HG03095 (cell line): Measurements from ENCODE around the gene ATP6V1B1.
"Not testable (repeated sequence)": the region's sequence is repeated elsewhere in the genome, so short reads cannot be mapped to it uniquely, and the experiment has no call there.

Source experiments
- ATAC-seq: cut with Tn5 transposase; IDR thresholded peaks from one replicate; pipeline ENCODE4 v1.9.1; 2021; ENCODE audit warnings: moderate library complexity; ENCODE audit not compliant: unreplicated experiment

ATP6V1B1 gene

DNA sequence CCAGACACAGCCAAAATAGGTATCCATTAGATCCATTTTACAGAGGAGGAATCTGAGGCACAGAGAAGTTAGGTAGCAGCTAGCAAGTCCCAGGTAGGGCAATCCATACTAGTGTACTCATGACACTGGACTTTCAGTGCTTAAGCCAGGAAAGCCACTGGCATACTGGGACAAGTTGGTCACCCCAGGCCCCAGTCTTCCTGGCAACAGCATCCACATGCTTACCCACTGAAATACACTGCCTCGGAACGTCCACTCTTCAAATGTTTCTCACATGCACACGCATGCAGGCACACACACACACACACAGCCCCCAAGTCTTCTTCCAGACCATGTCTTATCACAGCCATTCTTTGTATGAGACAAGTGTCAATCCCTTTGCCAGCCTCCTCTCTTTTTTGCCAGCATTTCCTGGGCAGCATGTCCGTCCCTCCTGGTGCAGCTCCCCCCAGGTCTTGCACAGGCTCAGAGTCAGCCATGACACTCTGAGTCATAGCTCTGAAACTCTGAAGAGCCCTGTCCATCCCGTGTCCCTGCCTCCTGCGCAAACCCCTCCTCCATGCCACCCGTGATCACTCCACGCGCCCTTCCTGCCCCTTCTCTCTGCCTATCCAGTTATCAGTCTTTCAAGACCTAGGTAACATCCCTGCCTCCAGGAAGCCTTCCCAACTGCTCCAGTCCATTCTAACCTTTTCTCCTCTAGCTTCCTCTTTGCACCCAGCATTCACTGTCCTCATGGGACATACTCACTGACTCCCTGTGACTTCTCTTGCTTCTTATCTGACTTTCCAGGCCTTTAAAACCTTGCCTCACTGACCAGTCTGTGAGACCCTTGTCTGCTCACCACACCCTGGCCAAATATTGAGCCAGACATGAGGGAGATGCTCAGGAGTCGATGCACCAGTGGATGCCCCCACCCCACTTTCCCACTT, 69.8 kb downstream of the ATP6V1B1 start:
- ATAC-seq: no peak

- no peak for ATAC-seq
Measured at GRCh38 chr2:71006323-71006722, 70.6 kb downstream of the ATP6V1B1 start.

GRCh38 chr2:71006955-71007799, 71.5 kb downstream of the ATP6V1B1 start:
- no peak for ATAC-seq

DNA sequence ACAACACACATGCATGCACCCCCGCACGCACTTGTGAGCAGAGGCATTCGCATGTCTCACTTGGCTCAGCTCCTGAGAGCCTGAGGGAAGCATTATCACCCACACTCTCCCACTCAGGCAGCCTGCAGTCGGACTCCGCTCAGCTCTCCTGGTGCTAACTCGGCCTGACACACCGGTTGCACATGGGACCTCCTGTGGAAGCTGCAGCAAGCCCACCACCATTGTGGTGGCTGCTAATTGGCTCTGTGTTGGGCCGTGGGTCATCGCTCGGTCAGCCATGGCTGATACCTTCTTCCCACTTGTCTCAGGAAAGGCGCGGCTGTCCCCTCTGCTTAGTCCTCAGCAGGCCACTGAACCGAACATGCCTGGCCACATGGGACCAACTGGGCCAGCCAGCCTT, 72.6 kb downstream of the ATP6V1B1 start:
- ATAC-seq: no peak

- not testable (repeated sequence) for ATAC-seq
Measured at GRCh38 chr2:71011786-71012185, 76.1 kb downstream of the ATP6V1B1 start.
